ENCODE data around the gene UBXN7. TPM values are rescaled to one million over a fixed set of nuclear protein-coding genes. Genes with fewer than 3 reads are reported as not detected.
A peak's percentile ranks its signal among the peaks of the same experiment; 100 is the strongest.

Gene UBXN7
- total and polyA plus RNA-seq, 2 experiments from 2014 or later: 13.9 to 40.2 TPM

DNA sequence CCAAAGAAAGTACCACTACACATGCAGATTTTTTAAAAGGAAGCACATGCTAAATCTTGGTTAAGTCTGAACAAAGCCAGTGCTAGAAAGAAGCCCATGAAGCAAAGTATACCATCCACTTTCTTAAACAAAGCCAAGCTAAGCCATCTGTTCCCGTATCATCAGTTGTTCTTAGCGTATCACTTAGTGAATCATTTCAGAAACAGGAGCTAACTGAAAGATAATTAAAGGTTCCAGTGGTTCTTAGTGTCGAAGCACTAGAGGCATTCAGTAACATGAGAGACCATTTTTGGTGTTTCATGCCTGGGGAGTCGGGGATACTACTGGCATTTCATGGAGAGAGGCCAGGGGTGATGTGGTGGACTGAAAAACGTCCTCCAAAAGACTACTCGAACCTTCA, 12.8 kb downstream of the UBXN7 start:
- no peak overlapping the region for H3K27ac ChIP-seq
- WGBS, 2 experiments (ENCODE audit: low coverage in 1 of 2, low lambda C conversion rate in 2 of 2, missing lambda C conversion rate in 2 of 2): 89 to 90% methylated on average over 6 of the region's 6 CpGs
- H3K4me1 ChIP-seq (ENCODE audit: insufficient read depth): peaks cover 6% of the 10 kb centered on the region; the same call in 1 of the 2 replicates
- no peaks in the 10 kb centered on the region for H3K36me3 ChIP-seq (ENCODE audit: low read depth)
- no peaks in the 10 kb centered on the region for H3K27me3 ChIP-seq (replicated peaks; ENCODE audit: insufficient read depth)
- DNase-seq: no peak
- peaks cover 100% of the 10 kb centered on the region for H3K79me2 ChIP-seq (ENCODE audit: insufficient read depth)
- no peak for TF ChIP-seq EZH2phosphoT487 (IDR thresholded peaks at IDR 0.05; ENCODE audit: insufficient read depth, low read depth)
- no peak for TF ChIP-seq EZH2 (IDR thresholded peaks at IDR 0.05; ENCODE audit: insufficient read depth, poor library complexity, severe bottlenecking)
- no peak overlapping the region for H3K4me2 ChIP-seq (ENCODE audit: unreplicated experiment)
- no peak overlapping the region for H3K9ac ChIP-seq
- H2AFZ ChIP-seq: no peak overlapping the region
- 0 out of 2 replicates have a peak, but pooled peaks cover 18% of the 10 kb centered on the region for H4K20me1 ChIP-seq (ENCODE audit: insufficient read depth)
- no peak overlapping the region for H3K4me3 ChIP-seq
- H3K9me3 ChIP-seq (ENCODE audit: low read depth): no peaks in the 10 kb centered on the region
- no peaks in the 10 kb centered on the region for H3K9me2 ChIP-seq (ENCODE audit: insufficient read depth)
- peaks cover 7% of the 10 kb centered on the region; the same call in 1 of the 2 replicates for H3F3A ChIP-seq (ENCODE audit: insufficient read depth)
- in situ Hi-C loops (cut with MboI): no loop called here

- H2AFZ ChIP-seq: no peak overlapping the region
- no peak overlapping the region for H3K9ac ChIP-seq
- 94 to 100% methylated on average over 6 of the region's 6 CpGs for WGBS, 2 experiments (ENCODE audit: low coverage in 1 of 2, low lambda C conversion rate in 2 of 2, missing lambda C conversion rate in 2 of 2)
- no peaks in the 10 kb centered on the region for H3K9me3 ChIP-seq (ENCODE audit: low read depth)
- H3K27me3 ChIP-seq (replicated peaks; ENCODE audit: insufficient read depth): no peaks in the 10 kb centered on the region
- no peaks in the 10 kb centered on the region for H3K36me3 ChIP-seq (ENCODE audit: low read depth)
- TF ChIP-seq EZH2 (IDR thresholded peaks at IDR 0.05; ENCODE audit: insufficient read depth, poor library complexity, severe bottlenecking) (no peak), EZH2phosphoT487 (IDR thresholded peaks at IDR 0.05; ENCODE audit: insufficient read depth, low read depth) (no peak)
- H3F3A ChIP-seq (ENCODE audit: insufficient read depth): peaks cover 15% of the 10 kb centered on the region; the same call in 1 of the 2 replicates
- peaks cover 24% of the 10 kb centered on the region; the same call in 1 of the 2 replicates for H4K20me1 ChIP-seq (ENCODE audit: insufficient read depth)
- no peak overlapping the region for H3K4me2 ChIP-seq (ENCODE audit: unreplicated experiment)
- DNase-seq: no peak
- in situ Hi-C loops (cut with MboI): no loop called here
- peaks cover 10% of the 10 kb centered on the region; the same call in 1 of the 2 replicates for H3K4me1 ChIP-seq (ENCODE audit: insufficient read depth)
- H3K4me3 ChIP-seq: no peak overlapping the region
- H3K27ac ChIP-seq: no peak overlapping the region
- no peaks in the 10 kb centered on the region for H3K9me2 ChIP-seq (ENCODE audit: insufficient read depth)
- H3K79me2 ChIP-seq (ENCODE audit: insufficient read depth): peaks cover 100% of the 10 kb centered on the region
These were observed 13.6 kb downstream of the UBXN7 start for GRCh38 chr3:196418601-196419000.

- peak; percentile 46 for DNase-seq
- Histone ChIP-seq H3K4me1 (ENCODE audit: insufficient read depth) (peaks cover 10% of the 10 kb centered on the region; the same call in 1 of the 2 replicates), H3K36me3 (ENCODE audit: low read depth) (no peaks in the 10 kb centered on the region), H2AFZ (no peak overlapping the region), H3K27ac (peak overlapping the region; percentile 50), H3K9ac (peak overlapping the region; percentile 35; the same call in 1 of the 2 replicates), H4K20me1 (ENCODE audit: insufficient read depth) (peaks cover 15% of the 10 kb centered on the region; the same call in 1 of the 2 replicates), H3K4me3 (0 out of 2 replicates have a peak overlapping the region, but pooled peaks have one; percentile 6), H3K9me2 (ENCODE audit: insufficient read depth) (no peaks in the 10 kb centered on the region), H3K9me3 (ENCODE audit: low read depth) (no peaks in the 10 kb centered on the region), H3K27me3 (replicated peaks; ENCODE audit: insufficient read depth) (no peaks in the 10 kb centered on the region), H3F3A (ENCODE audit: insufficient read depth) (peaks cover 17% of the 10 kb centered on the region; the same call in 1 of the 2 replicates), H3K4me2 (ENCODE audit: unreplicated experiment) (peak overlapping the region; percentile 36), H3K79me2 (ENCODE audit: insufficient read depth) (peaks cover 100% of the 10 kb centered on the region)
- WGBS, 2 experiments (ENCODE audit: low coverage in 1 of 2, low lambda C conversion rate in 2 of 2, missing lambda C conversion rate in 2 of 2): 71 to 72% methylated on average over 3 of the region's 3 CpGs
- in situ Hi-C loops (cut with MboI): no loop called here
- TF ChIP-seq EZH2phosphoT487 (IDR thresholded peaks at IDR 0.05; ENCODE audit: insufficient read depth, low read depth) (no peak), EZH2 (IDR thresholded peaks at IDR 0.05; ENCODE audit: insufficient read depth, poor library complexity, severe bottlenecking) (no peak)
These were observed 17.8 kb downstream of the UBXN7 start for GRCh38 chr3:196414469-196414868.

- in situ Hi-C loops (cut with MboI): no loop called here
These were observed 19.5 kb downstream of the UBXN7 start for GRCh38 chr3:196412704-196413103.

More at GRCh38 chr3:196412704-196413103, 19.5 kb downstream of the UBXN7 start:
- DNase-seq: no peak
- peaks cover 30% of the 10 kb centered on the region; the same call in 1 of the 2 replicates for H3F3A ChIP-seq (ENCODE audit: insufficient read depth)
- H3K4me2 ChIP-seq (ENCODE audit: unreplicated experiment): no peak overlapping the region
- 86 to 92% methylated on average over 5 of the region's 5 CpGs for WGBS, 2 experiments (ENCODE audit: low coverage in 1 of 2, low lambda C conversion rate in 2 of 2, missing lambda C conversion rate in 2 of 2)
- no peaks in the 10 kb centered on the region for H3K36me3 ChIP-seq (ENCODE audit: low read depth)
- H3K79me2 ChIP-seq (ENCODE audit: insufficient read depth): peaks cover 100% of the 10 kb centered on the region
- H3K4me3 ChIP-seq: no peak overlapping the region
- no peaks in the 10 kb centered on the region for H3K27me3 ChIP-seq (replicated peaks; ENCODE audit: insufficient read depth)
- H3K27ac ChIP-seq: no peak overlapping the region
- peaks cover 15% of the 10 kb centered on the region; the same call in 1 of the 2 replicates for H4K20me1 ChIP-seq (ENCODE audit: insufficient read depth)
- H2AFZ ChIP-seq: no peak overlapping the region
- no peak overlapping the region for H3K9ac ChIP-seq
- TF ChIP-seq EZH2phosphoT487 (IDR thresholded peaks at IDR 0.05; ENCODE audit: insufficient read depth, low read depth) (no peak), EZH2 (IDR thresholded peaks at IDR 0.05; ENCODE audit: insufficient read depth, poor library complexity, severe bottlenecking) (no peak)
- no peaks in the 10 kb centered on the region for H3K9me2 ChIP-seq (ENCODE audit: insufficient read depth)
- peaks cover 10% of the 10 kb centered on the region; the same call in 1 of the 2 replicates for H3K4me1 ChIP-seq (ENCODE audit: insufficient read depth)
- no peaks in the 10 kb centered on the region for H3K9me3 ChIP-seq (ENCODE audit: low read depth)

Data from GM23248 (cell line).